ENCODE measurements around the gene GSTA2.
"Not testable (repeated sequence)": the region's sequence is repeated elsewhere in the genome, so short reads cannot be mapped to it uniquely, and the experiment has no call there.

The GSTA2 gene

DNA sequence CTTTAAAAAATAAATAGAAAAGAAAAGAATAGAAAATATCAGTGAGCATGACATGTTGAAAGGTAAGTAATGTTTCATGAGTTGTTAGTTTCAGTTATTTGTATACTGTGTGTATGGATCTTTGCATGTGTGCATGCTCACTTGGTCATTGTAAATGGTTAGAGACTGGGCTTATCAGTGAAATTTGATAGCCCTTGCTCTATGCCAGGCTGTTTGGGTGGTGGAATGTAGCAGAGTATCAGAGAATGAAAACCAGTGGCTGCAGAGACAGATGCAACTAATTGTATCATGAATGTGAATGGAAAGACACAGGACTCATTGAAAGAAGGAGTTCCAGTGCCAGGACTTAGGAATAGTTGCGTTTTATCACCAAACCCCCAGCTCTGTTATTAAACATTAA is 4.2 kb downstream of the GSTA2 start:
- DNase-seq: no peak

DNA sequence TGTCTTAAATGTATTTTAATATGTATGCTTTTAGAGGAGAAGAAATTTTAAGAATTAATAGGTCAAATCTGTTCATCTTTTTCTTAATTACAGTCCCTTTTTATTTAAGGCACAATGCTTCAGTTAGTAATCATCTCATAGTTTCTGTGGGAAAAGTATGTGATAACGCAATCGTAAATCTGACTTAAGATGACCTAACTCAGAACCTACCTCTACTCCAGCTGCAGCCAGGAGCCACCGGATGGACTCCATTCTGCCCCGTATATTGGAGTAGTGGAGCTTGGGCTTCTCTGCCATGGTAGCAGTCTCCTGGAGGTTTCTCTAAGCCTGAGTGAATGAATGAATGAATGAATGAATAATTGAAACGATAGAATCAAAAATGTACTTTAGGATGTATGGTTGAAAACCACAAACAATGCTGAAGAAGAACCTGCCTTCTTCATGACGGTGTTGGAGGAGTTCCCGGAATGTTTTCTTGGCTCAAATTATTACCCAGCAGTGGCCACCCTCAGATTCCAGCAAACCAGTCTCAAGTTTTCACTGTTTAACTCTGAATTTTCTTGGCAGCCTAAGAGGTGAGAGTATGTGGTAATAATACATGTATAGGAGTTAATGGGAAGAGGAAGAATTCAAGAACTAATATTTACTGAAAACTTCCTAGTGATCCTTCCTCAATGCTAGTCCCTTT is 5.5 kb downstream of the GSTA2 start:
- not testable (repeated sequence) for DNase-seq

DNA sequence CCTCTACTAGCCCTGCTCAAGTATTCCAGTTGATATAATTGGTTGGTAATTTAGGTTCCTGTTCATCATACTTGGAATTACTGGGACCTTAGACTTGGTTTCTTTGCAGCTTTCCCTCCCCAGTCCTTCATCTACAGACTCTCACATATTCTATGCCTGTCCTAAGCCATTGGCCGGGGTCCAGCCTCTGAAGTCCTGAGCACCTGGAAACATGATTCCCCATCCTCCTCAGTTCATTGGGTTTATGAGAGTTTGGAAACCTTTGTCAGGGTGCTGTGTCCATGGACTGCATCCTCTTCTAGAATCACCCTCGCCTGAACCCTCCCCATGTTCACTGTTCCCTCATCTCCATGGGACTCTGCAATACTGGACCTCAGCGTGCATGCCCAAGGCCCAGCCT is 8.8 kb downstream of the GSTA2 start:
- DNase-seq: no peak

DNA sequence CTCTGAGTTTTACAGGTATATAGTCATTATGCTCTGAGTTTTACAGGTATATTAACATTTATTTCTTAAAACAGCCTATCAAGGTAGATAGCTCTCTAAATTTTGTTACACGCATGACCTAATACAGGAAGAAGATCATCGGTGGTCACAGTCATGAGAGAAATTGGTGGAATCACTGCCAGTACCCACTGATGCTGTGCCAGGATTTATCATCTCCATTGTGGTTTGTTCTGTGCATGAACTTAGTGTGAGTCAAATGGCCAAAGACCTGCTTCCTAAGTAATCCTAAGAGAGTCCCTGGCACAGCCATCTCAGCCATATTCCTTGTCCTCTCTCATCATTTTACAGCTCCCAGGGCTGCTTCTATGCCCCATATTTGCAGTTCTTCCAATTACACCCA is 10.1 kb downstream of the GSTA2 start:
- not testable (repeated sequence) for DNase-seq

DNA sequence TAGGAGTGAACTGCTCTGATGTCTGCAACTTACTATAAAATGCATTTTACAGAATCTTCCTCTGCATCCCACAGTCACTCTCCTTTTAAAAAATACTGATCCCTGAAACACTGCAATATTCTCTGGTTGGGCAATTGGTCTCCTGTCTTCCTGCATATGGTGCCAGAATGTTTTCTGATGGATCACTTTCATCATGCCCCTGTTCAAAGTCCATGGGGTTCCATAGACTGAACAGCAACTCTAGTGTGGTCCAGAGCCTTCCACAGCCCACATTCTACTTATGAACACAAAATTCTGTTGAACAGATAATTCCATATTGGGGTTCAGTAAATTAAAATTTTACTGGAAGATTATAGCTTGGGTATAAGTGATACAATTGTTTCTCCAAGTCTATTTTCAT is 11.0 kb downstream of the GSTA2 start:
- no peak for DNase-seq

DNA sequence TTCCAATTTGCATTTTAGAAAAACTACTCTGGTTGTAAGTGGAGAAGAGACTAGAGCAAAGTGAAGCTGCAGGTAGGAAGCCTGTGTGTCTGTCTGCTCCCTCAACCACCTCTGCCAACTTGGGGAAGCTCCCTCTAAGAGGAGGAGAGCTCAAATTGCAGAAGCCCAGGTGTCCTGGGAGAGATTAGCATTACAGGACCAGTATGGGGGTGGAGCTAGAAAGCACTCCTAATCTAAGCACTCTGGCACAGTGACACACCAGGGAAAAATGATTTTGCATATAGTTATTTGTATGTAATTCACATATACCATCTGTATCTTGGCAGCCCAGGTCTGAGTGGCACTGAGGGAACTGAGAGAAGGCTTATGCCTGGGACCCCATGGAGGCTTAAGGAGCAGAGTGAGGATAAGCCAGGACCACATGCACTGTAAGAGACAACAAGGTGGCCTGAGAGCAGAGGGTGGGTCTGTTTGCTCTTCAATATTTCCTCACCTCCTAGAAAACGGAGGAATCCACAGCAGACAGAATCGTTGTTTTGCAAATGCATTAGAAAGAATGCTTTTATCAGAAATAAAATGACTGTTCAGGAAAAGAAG is 13.6 kb downstream of the GSTA2 start:
- no peak for DNase-seq

DNA sequence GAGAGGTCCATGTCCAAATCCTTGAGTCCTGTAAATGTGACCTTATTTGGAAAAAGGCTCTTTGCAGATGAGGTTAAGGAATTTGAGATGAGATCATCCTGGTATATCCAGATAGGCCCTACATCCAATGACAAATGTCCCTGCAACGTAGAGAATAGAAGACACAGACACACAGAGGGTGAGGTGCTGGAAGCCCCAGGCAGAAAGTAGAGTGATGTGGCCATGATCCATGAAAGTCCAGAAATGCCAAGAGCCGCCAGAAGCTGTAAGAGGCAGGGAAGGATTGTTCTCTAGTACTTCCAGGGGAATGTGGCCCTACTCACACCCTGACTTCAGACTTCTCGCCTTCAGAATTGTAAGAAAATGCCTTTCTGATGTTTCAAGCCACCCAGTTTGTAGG is 16.0 kb downstream of the GSTA2 start:
- DNase-seq: not testable (repeated sequence)

DNA sequence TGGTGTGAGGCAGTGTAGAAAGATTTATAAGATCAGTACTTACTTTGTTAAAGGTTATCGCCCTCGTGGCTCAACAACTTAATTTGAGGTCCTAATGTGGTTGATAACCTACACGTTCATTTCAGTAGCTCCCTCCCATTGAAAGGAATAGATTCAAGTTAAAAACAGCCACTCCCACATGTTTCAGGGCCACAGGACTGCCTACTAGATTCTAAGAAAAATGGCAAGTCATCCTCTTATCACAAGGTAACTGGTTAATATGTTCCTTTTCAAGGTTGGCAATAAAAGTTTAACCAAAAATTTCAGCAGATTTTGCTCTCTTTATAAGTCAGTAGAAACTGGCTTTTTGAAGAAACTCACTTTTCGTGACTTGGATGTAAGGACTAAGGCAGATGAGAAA is 17.1 kb downstream of the GSTA2 start:
- DNase-seq: no peak

DNA sequence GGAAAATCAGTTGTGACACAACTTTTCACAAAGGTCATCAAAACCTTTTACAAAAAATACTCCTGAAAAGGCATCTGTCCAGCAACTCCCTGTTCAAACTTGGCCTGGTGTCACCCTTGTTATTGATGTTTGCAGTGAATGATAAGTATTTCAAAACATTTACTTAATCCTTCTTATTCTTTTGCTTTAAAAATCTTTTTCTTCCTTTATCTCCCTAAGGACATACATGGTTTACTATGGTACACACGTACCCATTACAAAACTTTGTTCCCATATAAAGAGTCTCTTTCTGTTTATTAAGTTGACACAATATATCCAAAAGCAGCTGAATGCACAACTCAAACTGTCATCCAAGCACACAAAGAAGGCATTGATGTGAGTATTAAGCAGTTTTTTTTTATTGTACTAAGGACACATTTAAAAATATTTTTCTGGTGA is 17.5 kb downstream of the GSTA2 start:
- DNase-seq: no peak

DNA sequence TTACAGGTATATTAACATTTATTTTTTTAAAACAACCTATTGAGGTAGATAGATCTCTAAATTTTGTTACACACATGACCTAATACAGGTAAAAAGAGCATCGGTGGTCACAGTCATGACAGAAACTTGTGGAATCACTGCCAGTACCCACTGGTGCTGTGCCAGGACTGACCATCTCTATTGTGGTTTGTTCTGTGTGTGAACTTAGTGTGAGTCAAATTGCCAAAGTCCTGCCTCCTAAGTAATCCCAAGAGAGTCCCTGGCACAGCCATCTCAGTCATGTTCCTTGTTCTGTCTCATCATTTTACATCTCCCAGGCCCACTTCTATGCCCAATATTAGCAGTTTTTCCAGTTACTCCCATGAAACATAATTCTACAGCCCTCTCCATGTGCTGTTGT is 21.4 kb downstream of the GSTA2 start:
- DNase-seq: no peak

DNA sequence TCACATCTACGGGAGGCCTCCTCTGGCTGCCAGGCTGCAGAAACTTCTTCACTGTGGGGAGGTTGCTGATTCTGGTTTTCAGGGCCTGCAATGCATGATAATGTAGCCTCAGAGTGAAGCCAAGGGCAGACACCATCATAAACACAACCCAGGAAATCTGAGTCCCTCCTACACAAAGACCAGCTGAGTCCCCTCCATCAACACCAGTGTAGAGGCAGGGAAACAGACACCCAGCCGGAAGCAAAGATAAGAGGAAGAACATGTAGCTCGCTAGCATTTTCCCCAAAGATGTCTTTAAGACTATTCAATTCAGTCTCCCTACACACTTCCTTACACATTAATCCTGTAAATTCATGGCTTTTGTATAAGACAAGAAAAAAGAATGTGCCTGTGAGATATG is 23.6 kb downstream of the GSTA2 start:
- DNase-seq: no peak

DNA sequence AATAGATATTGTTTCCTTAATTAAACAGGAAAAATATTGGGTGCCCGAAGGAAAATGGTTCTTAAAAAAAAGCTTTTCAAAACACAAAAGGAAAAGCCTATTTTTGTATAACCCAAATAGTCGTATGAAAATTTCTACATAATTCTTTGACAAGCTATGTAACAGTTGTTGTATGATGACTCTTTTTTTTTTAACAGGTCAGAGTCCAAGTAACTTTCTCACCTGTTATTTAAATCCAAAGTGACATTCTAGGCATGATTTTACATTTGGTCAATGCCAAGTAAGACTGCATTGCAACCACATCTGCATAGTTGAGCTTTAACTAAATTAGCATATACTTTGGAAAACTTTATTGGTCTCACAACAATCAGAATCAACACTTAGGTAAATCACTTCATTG is 24.1 kb downstream of the GSTA2 start:
- no peak for DNase-seq

DNA sequence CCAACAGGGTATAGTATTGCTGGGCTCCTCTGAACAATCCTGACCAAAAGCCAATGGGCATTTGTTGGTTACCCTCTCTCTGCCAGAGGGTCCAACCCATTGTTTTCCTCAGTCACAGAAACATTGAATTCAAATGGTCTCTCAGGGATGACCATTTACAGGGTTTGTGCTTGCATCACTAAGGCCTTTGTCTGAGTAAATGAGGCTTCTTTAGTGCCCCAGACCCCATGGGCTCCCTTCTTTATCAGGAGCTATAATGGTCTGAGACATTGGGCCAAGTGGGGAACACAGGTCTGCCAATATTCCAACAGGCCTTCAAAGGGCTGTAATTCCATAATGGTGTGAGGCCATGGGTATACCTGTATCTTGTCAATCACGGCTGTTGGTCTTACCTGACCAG is 27.1 kb downstream of the GSTA2 start:
- no peak for DNase-seq

DNA sequence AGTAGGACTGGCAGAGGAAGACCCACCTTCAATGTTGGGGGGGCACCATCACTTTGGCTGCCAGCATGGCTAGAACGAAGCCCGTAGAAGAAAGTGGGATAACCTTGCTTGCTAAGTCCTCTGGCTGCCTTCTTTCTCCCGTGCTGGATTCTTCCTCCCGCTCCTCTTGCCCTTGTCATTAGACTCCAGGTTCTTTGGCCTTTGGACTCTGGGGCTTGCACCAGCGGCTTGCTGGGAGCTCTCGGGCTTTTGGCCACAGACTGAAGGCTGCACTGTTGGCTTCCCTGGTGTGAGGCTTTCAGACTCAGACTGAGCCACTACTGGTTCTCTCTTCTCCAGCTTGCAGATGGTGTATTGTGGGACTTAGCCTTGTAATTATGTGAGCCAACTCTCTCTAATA is 28.2 kb downstream of the GSTA2 start:
- DNase-seq: no peak

DNA sequence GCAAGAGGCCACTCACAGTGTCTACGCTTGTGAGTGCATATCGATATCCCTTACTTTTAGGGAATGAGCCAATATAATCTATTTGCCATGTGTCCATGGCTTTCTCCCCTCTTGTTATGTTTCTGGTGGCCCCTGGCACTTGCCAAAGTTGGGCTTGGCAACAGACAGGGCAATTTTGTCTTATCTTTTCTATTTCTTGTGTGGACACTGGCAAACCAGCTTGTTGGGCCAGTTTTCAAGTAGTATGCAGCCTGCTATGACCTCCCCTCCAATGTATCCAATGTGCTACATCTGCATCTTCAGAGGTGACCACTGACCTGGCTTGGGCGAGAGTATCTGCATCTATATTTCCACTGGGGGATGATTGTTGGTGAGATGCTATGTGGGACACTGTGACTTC is 29.2 kb downstream of the GSTA2 start:
- no peak for DNase-seq

DNA sequence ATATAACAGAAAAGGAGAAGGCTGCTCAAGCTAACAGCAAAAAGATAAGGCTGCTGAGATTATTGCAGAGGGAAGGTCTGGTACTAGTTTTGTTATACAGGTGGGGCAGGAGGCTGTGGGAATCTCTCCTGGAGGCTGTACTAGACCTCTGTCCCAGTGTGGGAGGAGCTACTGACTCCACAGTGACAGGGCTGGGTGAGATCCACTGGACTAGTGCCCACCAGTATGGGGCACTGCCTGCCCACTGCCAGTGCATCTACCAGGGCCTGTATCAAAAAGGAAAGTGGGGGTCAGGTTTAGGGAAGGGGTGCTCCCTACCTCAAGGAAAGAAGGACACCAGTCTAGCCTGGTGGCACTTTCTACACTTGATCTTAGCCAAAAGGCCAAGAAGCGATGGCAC is 30.1 kb downstream of the GSTA2 start:
- DNase-seq: no peak

DNA sequence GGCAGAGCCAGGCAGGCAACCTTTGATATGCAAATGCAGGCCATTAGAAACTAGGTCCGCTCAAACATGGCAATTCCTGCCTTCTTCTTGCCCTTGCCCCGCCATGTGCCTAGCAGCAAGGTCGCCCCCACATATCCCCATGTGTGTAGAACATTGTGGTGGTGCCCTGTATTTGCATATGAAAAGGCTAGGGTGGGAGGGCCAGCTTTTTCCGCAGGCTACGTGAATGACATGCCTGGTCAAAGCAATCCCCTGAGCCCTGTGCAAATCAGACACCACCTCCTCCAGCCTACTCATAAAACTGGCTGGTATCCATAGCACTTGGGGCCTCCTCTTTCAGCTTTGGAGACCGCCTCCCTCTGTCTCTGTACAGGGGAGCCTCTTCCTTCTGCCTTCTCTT is 31.6 kb downstream of the GSTA2 start:
- no peak for DNase-seq

DNA sequence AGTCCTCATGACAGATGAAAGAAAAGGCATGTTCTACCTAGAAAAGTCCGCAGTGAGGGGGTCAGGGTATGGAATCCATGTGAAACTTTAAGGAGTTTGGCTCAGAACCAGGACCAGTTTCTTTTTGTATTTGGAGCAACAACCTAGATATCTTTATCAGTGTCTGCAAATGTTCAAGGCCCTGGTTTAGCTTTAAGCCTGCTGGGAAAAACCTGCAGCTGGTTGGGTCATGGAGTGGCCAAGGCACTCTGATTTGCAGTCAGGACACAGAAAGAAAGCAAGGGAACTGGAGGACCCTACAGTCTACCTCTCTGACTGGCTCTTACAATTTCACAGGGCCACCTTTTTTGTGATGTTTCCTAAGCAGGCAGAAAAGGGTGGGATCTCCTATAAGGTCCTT is 33.7 kb downstream of the GSTA2 start:
- no peak for DNase-seq

DNA sequence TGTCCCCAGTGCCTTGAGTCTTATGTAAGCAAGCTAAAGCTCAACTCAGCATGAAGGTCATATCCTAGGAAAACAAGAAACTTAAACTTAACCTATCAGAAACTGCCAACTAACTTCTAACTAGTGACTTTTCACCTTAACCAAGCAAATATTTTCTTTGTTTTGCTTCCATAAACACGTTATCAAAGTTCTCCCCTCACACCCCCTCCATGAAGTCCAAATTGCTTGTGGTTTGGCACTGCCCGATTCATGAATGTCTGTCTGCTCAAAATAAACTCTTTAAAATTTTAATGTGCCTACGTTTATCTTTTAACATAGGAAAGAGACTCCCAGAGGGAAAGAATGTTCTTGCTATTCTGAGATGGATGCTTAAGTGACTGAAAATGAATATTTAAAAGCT is 34.9 kb downstream of the GSTA2 start:
- no peak for DNase-seq

DNA sequence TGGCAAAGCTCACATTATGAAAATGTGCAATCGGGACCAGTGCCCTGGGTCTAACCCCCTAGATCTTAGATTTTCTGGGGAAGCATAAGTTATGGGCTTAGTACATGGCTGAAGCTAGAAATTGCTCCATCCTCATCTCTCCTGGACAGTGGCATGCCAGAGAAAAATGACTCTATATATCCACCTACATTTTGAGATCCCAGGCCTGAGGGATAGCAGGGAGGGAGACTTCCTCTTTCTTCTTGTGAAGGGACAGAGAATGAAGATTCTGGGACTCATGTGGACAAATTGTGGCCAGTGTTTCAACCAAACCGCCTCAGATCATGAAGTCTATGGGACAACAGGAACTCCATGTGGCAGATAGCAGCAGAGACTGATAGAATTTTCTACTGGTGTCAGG is 35.4 kb downstream of the GSTA2 start:
- no peak for DNase-seq

DNA sequence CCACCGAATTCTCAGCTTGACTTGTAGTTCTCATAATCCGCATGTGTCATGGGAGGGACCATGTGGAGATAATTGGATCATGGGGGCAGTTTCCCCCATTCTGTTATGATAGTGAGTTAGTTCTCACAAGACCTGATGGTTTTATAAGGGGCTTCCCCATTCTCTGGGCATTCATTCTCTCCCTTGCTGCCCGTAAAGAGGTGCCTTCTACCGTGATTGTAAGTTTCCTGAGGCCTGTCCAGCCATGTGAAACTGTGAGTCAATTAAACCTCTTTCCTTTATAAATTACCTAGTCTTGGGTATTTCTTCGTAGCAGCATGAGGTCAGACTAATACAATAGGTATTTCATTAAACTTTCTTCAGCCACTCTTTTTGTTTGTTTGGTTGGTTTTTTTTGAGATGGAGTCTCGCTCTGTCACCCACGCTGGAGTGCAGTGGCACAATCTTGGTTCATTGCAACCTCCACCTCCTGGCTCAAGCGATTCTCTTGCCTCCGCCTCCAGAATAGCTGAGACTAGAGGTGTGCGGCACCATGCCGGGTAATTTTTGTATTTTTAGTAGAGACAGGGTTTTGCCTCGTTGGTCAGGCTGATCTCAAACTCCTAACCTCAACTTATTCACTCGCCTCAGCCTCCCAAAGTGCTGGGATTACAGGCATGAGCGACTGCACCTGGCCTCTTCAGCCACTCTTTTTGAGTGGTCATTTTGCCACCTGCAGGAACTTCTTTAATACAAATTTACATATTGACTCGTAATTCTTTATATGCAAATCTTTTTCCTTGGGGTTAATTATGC is 36.3 kb downstream of the GSTA2 start:
- DNase-seq: no peak

DNA sequence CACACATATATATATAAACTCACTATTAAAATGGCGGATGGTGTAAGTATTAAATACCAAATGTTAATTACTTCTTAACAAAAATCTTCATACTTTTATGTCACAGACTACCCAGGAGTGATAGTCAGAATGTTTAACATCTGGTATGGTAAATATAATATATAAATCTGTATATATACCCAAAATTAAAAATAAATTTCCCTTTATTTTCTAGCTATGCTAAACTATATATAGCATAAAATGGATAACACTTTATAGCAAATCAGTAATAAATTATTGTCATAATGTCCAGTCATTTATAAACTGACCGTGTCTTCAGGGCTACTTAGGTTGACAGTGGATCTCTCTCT is 37.1 kb downstream of the GSTA2 start:
- DNase-seq: no peak

DNA sequence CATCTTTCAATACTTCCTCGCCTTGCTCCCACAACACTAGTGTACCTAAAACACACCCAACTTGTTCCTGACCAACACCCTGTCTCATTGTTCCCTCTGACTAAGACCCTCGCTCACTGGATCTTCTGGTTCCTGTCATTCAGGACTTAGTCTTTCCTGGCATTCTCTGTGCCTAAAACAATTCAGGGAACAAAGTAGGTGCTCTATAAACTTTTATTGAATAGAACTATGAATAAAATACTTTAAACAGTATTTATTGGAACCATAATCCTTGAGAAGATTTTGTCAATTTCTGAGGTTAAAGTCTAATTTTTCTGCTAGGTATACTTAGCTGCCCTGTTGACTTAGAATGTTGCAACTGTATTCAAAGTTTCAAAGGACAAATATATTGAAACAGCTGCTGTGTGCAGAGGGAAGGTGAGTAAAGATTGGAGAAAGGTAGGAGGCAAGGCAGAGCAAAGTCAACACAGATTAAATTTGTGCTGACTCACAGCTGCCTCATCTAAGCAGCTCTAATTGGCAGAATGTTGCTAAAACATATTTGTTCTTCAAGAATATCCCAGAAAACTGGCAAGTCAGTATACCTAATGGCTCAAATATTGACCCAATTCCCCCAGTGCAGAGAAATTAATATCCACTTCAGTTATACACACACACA is 37.6 kb downstream of the GSTA2 start:
- DNase-seq: no peak

DNA sequence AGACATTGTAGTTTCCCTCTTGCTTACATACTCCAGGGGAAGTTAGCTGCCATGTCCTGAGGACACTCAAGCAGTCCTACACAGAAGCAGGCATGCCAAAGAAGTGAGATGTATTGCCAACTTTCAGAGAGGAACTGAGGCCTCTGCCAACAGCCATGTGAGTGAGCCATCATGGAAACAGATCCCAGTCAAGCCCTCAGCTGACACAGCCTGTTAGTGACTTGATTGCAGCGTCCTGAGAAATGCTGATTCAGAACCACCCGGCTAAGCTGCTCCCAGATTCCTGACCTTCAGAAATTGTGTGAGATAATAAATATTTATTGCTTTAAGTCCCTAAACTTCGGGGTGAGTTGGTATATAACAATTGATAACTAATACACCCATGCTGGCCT is 38.1 kb downstream of the GSTA2 start:
- no peak for DNase-seq
